Chondrocyte (in vitro differentiated cells): Measurements from ENCODE around the gene POMP. TPM values are rescaled to one million over a fixed set of nuclear protein-coding genes. Genes with fewer than 3 reads are reported as not detected.

ENCODE experiments used
- DNase-seq: peaks from one replicate; pipeline ENCODE4 v3.0.0; 2021; ENCODE audit warnings: mixed read lengths, low spot score
- H3K27ac Mint-ChIP-seq: one replicate; pipeline ENCODE4 v1.8.0; 2021; ENCODE audit warnings: mild to moderate bottlenecking, moderate library complexity, mixed read lengths; ENCODE audit not compliant: unreplicated experiment
- H3K27me3 Mint-ChIP-seq: 2 replicates; pipeline ENCODE4 v1.8.0; 2021; ENCODE audit warnings: low read depth, mixed read lengths
- H3K36me3 Mint-ChIP-seq: 2 replicates; pipeline ENCODE4 v1.8.0; 2021; ENCODE audit warnings: low read depth, mixed read lengths
- H3K4me1 Mint-ChIP-seq: 2 replicates; pipeline ENCODE4 v1.8.0; 2021; ENCODE audit warnings: low read depth, mild to moderate bottlenecking, mixed read lengths
- H3K4me3 Mint-ChIP-seq: one replicate; pipeline ENCODE4 v1.8.0; 2021; ENCODE audit warnings: mild to moderate bottlenecking, moderate library complexity, mixed read lengths; ENCODE audit not compliant: unreplicated experiment
- H3K9me3 Mint-ChIP-seq: 2 replicates; pipeline ENCODE4 v1.8.0; 2021; ENCODE audit warnings: low read depth, mixed read lengths
- CTCF ChIP-seq: fragments of 200-600 bp; sonication (generic); IDR thresholded peaks from 2 replicates; pipeline ENCODE4 v1.5.0; 2021; ENCODE audit warnings: antibody characterized with exemption, mild to moderate bottlenecking, moderate library complexity
- total RNA-seq: library from RNA; stranded (reverse); gene quantifications from 3 replicates; pipeline ENCODE4 v1.2.1, GENCODE V29; 2021

Gene POMP
- total RNA-seq, 1 donor from 2014 or later: 85.5 TPM

GRCh38 chr13:28613562-28613961, 45.4 kb upstream of the POMP start:
- no peak for DNase-seq
- Mint-ChIP-seq H3K27me3 (no peaks in the 10 kb centered on the region), H3K4me1 (peaks cover 11% of the 10 kb centered on the region), H3K36me3 (no peaks in the 10 kb centered on the region), H3K9me3 (no peaks in the 10 kb centered on the region), H3K27ac (no peak overlapping the region), H3K4me3 (no peak overlapping the region)
- TF ChIP-seq CTCF: no peak

- Mint-ChIP-seq H3K4me1 (peaks cover 4% of the 10 kb centered on the region), H3K9me3 (no peaks in the 10 kb centered on the region), H3K36me3 (no peaks in the 10 kb centered on the region), H3K27ac (no peak overlapping the region), H3K27me3 (no peaks in the 10 kb centered on the region), H3K4me3 (no peak overlapping the region)
- no peak for TF ChIP-seq CTCF
- no peak for DNase-seq
Observed at GRCh38 chr13:28615916-28616446, 42.9 kb upstream of the POMP start.

- no peak for TF ChIP-seq CTCF
- Mint-ChIP-seq H3K9me3 (no peaks in the 10 kb centered on the region), H3K36me3 (no peaks in the 10 kb centered on the region), H3K27me3 (no peaks in the 10 kb centered on the region), H3K4me1 (peaks cover 4% of the 10 kb centered on the region), H3K4me3 (no peak overlapping the region), H3K27ac (no peak overlapping the region)
- DNase-seq: no peak
Observed at GRCh38 chr13:28618230-28618994, 40.5 kb upstream of the POMP start.

GRCh38 chr13:28620011-28620830, 38.7 kb upstream of the POMP start:
- peaks cover 4% of the 10 kb centered on the region for H3K4me1 Mint-ChIP-seq
- H3K27me3 Mint-ChIP-seq: no peaks in the 10 kb centered on the region

More at GRCh38 chr13:28620011-28620830, 38.7 kb upstream of the POMP start:
- TF ChIP-seq CTCF: no peak
- H3K4me3 Mint-ChIP-seq: no peak overlapping the region
- H3K36me3 Mint-ChIP-seq: no peaks in the 10 kb centered on the region
- H3K9me3 Mint-ChIP-seq: no peaks in the 10 kb centered on the region
- DNase-seq: no peak
- no peak overlapping the region for H3K27ac Mint-ChIP-seq
